ENCODE data around the gene CLCN5. TPM values are rescaled to one million over a fixed set of nuclear protein-coding genes. Genes with fewer than 3 reads are reported as not detected.
A peak's percentile ranks its signal among the peaks of the same experiment; 100 is the strongest.

The CLCN5 gene
- total and polyA plus RNA-seq, 3 donors from 2014 or later: 6.8 to 22.1 (median 20.5) TPM

DNA sequence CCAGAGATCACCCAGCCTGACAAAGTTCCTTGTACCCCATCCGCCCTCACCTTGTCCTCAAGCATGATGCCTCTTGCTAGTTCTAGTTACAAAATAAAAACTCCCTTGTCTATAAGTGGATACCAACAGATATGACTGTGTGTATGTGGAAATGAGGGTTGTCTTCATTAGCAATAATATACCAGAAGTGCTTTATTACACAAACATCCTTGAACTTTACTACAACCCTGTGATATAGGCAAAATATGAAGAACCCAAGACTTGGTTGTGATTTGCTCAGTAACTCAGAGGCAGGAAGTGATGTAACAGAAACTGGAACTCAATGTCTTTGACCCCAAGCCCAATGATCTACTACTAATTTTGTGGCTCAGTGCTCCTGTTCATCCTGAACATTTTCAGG lies 180.8 kb downstream of the CLCN5 start:
- no peak for DNase-seq
- no peaks in the 10 kb centered on the region for H3K36me3 ChIP-seq (ENCODE audit: low read depth, missing control alignments)
- intact Hi-C loops (cut with DNase I; ENCODE audit: low total_unique reads): no loop called here

DNA sequence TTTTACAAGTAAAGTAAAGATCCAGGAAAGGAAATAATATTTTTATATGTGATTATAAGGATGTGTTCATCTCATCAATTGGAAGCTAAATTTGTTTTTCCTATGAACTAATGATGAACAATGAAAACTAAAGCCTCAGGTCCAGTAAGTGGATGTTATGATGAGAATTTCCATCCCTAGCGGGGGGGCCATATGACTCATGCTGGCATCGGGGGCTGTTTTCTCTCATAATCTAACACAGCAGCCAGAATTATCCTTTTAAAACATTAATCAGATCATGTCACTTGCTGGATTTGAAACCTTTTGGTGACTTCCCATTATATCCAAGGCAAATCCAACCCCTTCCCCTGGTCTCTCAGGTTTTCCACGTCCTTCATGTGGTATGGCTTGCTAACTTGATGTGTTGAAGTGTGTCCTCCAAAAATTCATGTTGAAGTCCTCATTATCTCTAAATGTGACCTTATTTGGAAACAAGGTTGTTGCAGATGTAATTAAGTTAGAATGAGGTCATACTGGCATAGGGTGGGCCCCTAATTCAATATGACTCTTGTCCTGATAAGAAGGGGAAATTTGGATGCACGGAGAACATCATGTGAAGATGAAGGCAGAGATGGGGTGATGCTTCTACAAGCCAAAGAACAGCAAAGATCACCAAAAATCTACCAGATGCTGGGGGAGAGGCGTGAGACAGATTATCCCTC lies 181.6 kb downstream of the CLCN5 start:
- TF ChIP-seq, protein P1, sequence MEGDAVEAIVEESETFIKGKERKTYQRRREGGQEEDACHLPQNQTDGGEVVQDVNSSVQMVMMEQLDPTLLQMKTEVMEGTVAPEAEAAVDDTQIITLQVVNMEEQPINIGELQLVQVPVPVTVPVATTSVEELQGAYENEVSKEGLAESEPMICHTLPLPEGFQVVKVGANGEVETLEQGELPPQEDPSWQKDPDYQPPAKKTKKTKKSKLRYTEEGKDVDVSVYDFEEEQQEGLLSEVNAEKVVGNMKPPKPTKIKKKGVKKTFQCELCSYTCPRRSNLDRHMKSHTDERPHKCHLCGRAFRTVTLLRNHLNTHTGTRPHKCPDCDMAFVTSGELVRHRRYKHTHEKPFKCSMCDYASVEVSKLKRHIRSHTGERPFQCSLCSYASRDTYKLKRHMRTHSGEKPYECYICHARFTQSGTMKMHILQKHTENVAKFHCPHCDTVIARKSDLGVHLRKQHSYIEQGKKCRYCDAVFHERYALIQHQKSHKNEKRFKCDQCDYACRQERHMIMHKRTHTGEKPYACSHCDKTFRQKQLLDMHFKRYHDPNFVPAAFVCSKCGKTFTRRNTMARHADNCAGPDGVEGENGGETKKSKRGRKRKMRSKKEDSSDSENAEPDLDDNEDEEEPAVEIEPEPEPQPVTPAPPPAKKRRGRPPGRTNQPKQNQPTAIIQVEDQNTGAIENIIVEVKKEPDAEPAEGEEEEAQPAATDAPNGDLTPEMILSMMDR (IDR thresholded peaks at IDR 0.05): no peak
- TF ChIP-seq POLR2A (IDR thresholded peaks at IDR 0.05): no peak
- Histone ChIP-seq H3K27me3 (no peaks in the 10 kb centered on the region), H3K36me3 (ENCODE audit: low read depth, missing control alignments) (no peaks in the 10 kb centered on the region), H3K27ac (no peak overlapping the region), H3K9me3 (no peaks in the 10 kb centered on the region), H3K4me3 (no peak overlapping the region), H3K4me1 (peaks cover 3% of the 10 kb centered on the region)
- no peak for DNase-seq
- intact Hi-C loops (cut with DNase I; ENCODE audit: low total_unique reads): no loop called here
- 69 to 80% methylated on average over 5 of the region's 5 CpGs for WGBS, 2 donors

More for the DNA sequence above, 180.8 kb downstream of the CLCN5 start:
- peaks cover 3% of the 10 kb centered on the region for H3K4me1 ChIP-seq
- no peak overlapping the region for H3K4me3 ChIP-seq
- 83 to 100% methylated on average over 1 of the region's 1 CpG for WGBS, 2 donors
- H3K27ac ChIP-seq: no peak overlapping the region
- TF ChIP-seq, protein P1 (IDR thresholded peaks at IDR 0.05): no peak
- no peak for TF ChIP-seq POLR2A (IDR thresholded peaks at IDR 0.05)
- H3K9me3 ChIP-seq: no peaks in the 10 kb centered on the region
- no peaks in the 10 kb centered on the region for H3K27me3 ChIP-seq

GRCh38 chrX:50106051-50106675 lies 183.8 kb downstream of the CLCN5 start:
- H3K27ac ChIP-seq: peak overlapping the region in 1 of 2 donors; percentile 8
- no peaks in the 10 kb centered on the region for H3K36me3 ChIP-seq (ENCODE audit: low read depth, missing control alignments)
- WGBS, 2 donors: 44 to 61% methylated on average over 6 of the region's 6 CpGs
- peaks cover 3% of the 10 kb centered on the region for H3K4me1 ChIP-seq
- no peaks in the 10 kb centered on the region for H3K9me3 ChIP-seq
- intact Hi-C loops (cut with DNase I; ENCODE audit: low total_unique reads): no loop called here
- H3K27me3 ChIP-seq: no peaks in the 10 kb centered on the region
- DNase-seq: peak; percentile 17
- no peak overlapping the region for H3K4me3 ChIP-seq
- TF ChIP-seq, protein P1 (IDR thresholded peaks at IDR 0.05): no peak
- TF ChIP-seq POLR2A (IDR thresholded peaks at IDR 0.05): no peak

- H3K9me3 ChIP-seq: no peaks in the 10 kb centered on the region
- no peak overlapping the region for H3K27ac ChIP-seq
- no peak for DNase-seq
- intact Hi-C loops (cut with DNase I; ENCODE audit: low total_unique reads): no loop called here
- no peak overlapping the region for H3K4me3 ChIP-seq
- no peaks in the 10 kb centered on the region for H3K36me3 ChIP-seq (ENCODE audit: low read depth, missing control alignments)
- no peak for TF ChIP-seq POLR2A (IDR thresholded peaks at IDR 0.05)
- TF ChIP-seq, protein P1 (IDR thresholded peaks at IDR 0.05): no peak
- no peaks in the 10 kb centered on the region for H3K27me3 ChIP-seq
- peaks cover 3% of the 10 kb centered on the region for H3K4me1 ChIP-seq
- WGBS, 2 donors: 91 to 96% methylated on average over 2 of the region's 2 CpGs
Measured at GRCh38 chrX:50107470-50107869, 185.1 kb downstream of the CLCN5 start.
